ENCODE measurements around the gene SPATA46. TPM values are rescaled to one million over a fixed set of nuclear protein-coding genes. Genes with fewer than 3 reads are reported as not detected.

The SPATA46 gene
- total and polyA plus RNA-seq, 2 donors (not counting 1 experiment from before 2014, with no cell fraction given) = not detected

- peaks cover 0 to 2% (median 0%) of the 10 kb centered on the region in 4 experiments for H3K27me3 ChIP-seq (replicated peaks in 1 of 4; ENCODE audit: control extremely low read depth in 1 of 4, control insufficient read depth in 3 of 4, insufficient read depth in 4 of 4, low read length in 3 of 4)
- no peak for TF ChIP-seq CTCF (IDR thresholded peaks at IDR 0.05)
- no peak for TF ChIP-seq EZH2 (IDR thresholded peaks at IDR 0.05; ENCODE audit: borderline replicate concordance, insufficient read depth, low read depth, low read length, poor library complexity, severe bottlenecking)
- H3K4me1 ChIP-seq (ENCODE audit: control insufficient read depth in 2 of 2, insufficient read depth in 2 of 2, low read length in 2 of 2) = no peaks in the 10 kb centered on the region
- ChIA-PET CTCF (interaction anchor here (0.6 kb wide), 1 partner anchor 41 kb away, joined by 4 read pairs; no protein-coding TSS in a partner anchor), POLR2A (no interaction called here)
- no peak overlapping the region for H3K9ac ChIP-seq (ENCODE audit: low read length)
- no peaks in the 10 kb centered on the region for H4K20me1 ChIP-seq (ENCODE audit: control insufficient read depth, insufficient read depth, low read length, poor library complexity, severe bottlenecking)
- peaks cover 36% of the 10 kb centered on the region for H3K27me3 Mint-ChIP-seq
- no peaks in the 10 kb centered on the region for H3K79me2 ChIP-seq (ENCODE audit: control insufficient read depth, insufficient read depth, low read length)
- no peak overlapping the region for H3K4me3 Mint-ChIP-seq
- intact Hi-C loops (cut with micrococcal nuclease) = no loop called here
- ATAC-seq (ENCODE audit: low read depth) = no peak
- DNase-seq = no peak
- no peak overlapping the region for H3K27ac ChIP-seq (ENCODE audit: low read length in 2 of 2)
- H3K27ac Mint-ChIP-seq = no peak overlapping the region
- no peaks in the 10 kb centered on the region for H3K36me3 ChIP-seq (replicated peaks in 1 of 2; ENCODE audit: control extremely low read depth in 1 of 2, control insufficient read depth in 1 of 2, extremely low read depth in 1 of 2, insufficient read depth in 2 of 2, low read length in 1 of 2)
- WGBS (ENCODE audit: insufficient coverage) = 83% methylated on average over 6 of the region's 6 CpGs
- no peak overlapping the region for H3K4me3 ChIP-seq (ENCODE audit: control extremely low read depth in 1 of 5, extremely low read depth in 1 of 5, insufficient read depth in 1 of 5, low read depth in 2 of 5, low read length in 4 of 5)
- no peaks in the 10 kb centered on the region for H3K9me3 Mint-ChIP-seq (ENCODE audit: insufficient read depth)
- H3K4me2 ChIP-seq (replicated peaks; ENCODE audit: low read depth, low read length, poor library complexity, severe bottlenecking) = no peak overlapping the region
- H3K4me1 Mint-ChIP-seq = no peaks in the 10 kb centered on the region
- H3K9me3 ChIP-seq (ENCODE audit: control extremely low read depth in 1 of 3, control insufficient read depth in 2 of 3, insufficient read depth in 1 of 3, low read length in 2 of 3) = no peaks in the 10 kb centered on the region
- H2AFZ ChIP-seq (ENCODE audit: insufficient read depth, low read depth, low read length, poor library complexity, severe bottlenecking) = no peak overlapping the region
Measured at GRCh38 chr1:162351246-162351842, 25.3 kb downstream of the SPATA46 start.

GRCh38 chr1:162349635-162350330 is 26.9 kb downstream of the SPATA46 start:
- Histone ChIP-seq H3K4me2 (replicated peaks; ENCODE audit: low read depth, low read length, poor library complexity, severe bottlenecking) (no peak overlapping the region), H3K9me3 (ENCODE audit: control extremely low read depth in 1 of 3, control insufficient read depth in 2 of 3, insufficient read depth in 1 of 3, low read length in 2 of 3) (no peaks in the 10 kb centered on the region), H3K27ac (ENCODE audit: low read length in 2 of 2) (no peak overlapping the region), H3K4me3 (ENCODE audit: control extremely low read depth in 1 of 5, extremely low read depth in 1 of 5, insufficient read depth in 1 of 5, low read depth in 2 of 5, low read length in 4 of 5) (no peak overlapping the region), H2AFZ (ENCODE audit: insufficient read depth, low read depth, low read length, poor library complexity, severe bottlenecking) (no peak overlapping the region), H3K79me2 (ENCODE audit: control insufficient read depth, insufficient read depth, low read length) (no peaks in the 10 kb centered on the region), H3K4me1 (ENCODE audit: control insufficient read depth in 2 of 2, insufficient read depth in 2 of 2, low read length in 2 of 2) (no peaks in the 10 kb centered on the region), H3K9ac (ENCODE audit: low read length) (no peak overlapping the region), H3K36me3 (replicated peaks in 1 of 2; ENCODE audit: control extremely low read depth in 1 of 2, control insufficient read depth in 1 of 2, extremely low read depth in 1 of 2, insufficient read depth in 2 of 2, low read length in 1 of 2) (no peaks in the 10 kb centered on the region), H4K20me1 (ENCODE audit: control insufficient read depth, insufficient read depth, low read length, poor library complexity, severe bottlenecking) (no peaks in the 10 kb centered on the region), H3K27me3 (replicated peaks in 1 of 4; ENCODE audit: control extremely low read depth in 1 of 4, control insufficient read depth in 3 of 4, insufficient read depth in 4 of 4, low read length in 3 of 4) (peaks cover 0 to 2% (median 0%) of the 10 kb centered on the region in 4 experiments)
- Mint-ChIP-seq H3K4me3 (no peak overlapping the region), H3K27me3 (peaks cover 29% of the 10 kb centered on the region), H3K9me3 (ENCODE audit: insufficient read depth) (no peaks in the 10 kb centered on the region), H3K27ac (no peak overlapping the region), H3K4me1 (no peaks in the 10 kb centered on the region)
- ChIA-PET CTCF (no interaction called here), POLR2A (no interaction called here)
- DNase-seq (no peak), ATAC-seq (ENCODE audit: low read depth) (no peak)
- no peak for TF ChIP-seq CTCF (IDR thresholded peaks at IDR 0.05)
- TF ChIP-seq EZH2 (IDR thresholded peaks at IDR 0.05; ENCODE audit: borderline replicate concordance, insufficient read depth, low read depth, low read length, poor library complexity, severe bottlenecking) = no peak
- intact Hi-C loops (cut with micrococcal nuclease) = no loop called here
- WGBS (ENCODE audit: insufficient coverage) = 74% methylated on average over 7 of the region's 11 CpGs

All from B cell (primary cell).